HUDEP-2 (cell line): ENCODE data around the gene RAD23B.

Experiments
- DNase-seq, 76 experiments: peaks; one replicate each; lab custom pipeline; 2025; ENCODE audit not compliant: unreplicated experiment in 76 of 76; lab: John Stamatoyannopoulos, UW

The RAD23B gene

GRCh38 chr9:107266624-107267368 lies 16.3 kb upstream of the RAD23B start:
- no peak for DNase-seq

DNA sequence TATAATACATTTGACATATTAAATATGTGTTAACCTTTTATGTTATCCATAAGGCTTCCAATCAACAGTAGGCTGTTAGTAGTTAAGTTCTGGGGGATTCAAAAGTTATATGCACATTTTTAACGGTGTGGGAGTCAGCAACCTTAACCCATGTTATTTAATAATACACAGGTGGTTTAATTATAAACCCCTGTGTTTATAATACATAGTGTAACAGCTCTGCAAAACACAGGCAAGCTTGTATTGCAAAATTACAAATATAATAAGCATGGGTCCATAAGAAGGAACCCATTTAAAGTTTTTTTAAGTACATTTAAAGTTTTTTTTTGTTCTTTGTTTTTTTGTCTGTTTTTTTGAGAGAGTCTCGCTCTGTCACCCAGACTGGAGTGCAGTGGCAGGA lies 14.5 kb upstream of the RAD23B start:
- no peak for DNase-seq

GRCh38 chr9:107269254-107269653 lies 13.8 kb upstream of the RAD23B start:
- DNase-seq: no peak

GRCh38 chr9:107269681-107270080 lies 13.4 kb upstream of the RAD23B start:
- DNase-seq: no peak

DNA sequence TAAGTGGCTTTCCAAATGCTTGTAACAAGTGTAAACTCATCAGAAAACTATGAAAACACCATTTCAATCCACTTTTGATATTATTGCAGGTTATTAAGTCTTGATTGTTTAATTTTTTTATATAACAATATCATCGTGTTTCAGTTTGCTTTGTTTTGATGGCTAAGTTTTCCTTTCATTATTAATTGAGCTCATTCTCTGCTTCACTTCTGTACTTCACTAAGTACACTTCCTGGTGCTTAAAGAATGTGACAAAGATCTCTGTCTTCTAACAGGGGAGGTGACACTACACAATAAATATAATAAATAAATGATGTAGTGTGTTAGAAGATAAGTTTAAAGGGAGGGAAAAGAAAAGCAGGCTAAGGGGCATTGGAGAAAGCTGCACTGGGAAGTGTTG lies 13.0 kb upstream of the RAD23B start:
- no peak for DNase-seq

DNA sequence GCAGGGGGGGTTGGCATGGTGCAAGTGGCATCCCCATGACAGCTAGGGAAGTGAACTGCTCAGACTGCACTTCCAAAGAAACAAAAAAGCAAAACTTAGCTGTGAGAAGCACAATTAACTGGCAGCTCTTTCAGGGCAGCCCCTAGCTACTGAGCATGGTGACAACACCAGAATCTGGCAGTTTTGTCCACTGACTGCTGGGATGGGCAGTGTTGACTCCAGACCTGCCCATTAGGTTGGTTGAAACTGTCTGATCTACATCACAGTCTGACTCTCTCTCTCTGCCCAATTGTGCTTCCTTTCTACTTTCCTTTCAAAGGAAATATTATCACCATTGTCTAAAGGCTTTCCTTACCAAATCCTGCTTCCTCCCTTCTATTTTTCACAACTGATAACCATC lies 12.5 kb upstream of the RAD23B start:
- DNase-seq: no peak

GRCh38 chr9:107273634-107274033 lies 9.4 kb upstream of the RAD23B start:
- DNase-seq: no peak

- no peak for DNase-seq
Measured at GRCh38 chr9:107274096-107274495, 9.0 kb upstream of the RAD23B start.

GRCh38 chr9:107274953-107275422 lies 8.1 kb upstream of the RAD23B start:
- DNase-seq: no peak

DNA sequence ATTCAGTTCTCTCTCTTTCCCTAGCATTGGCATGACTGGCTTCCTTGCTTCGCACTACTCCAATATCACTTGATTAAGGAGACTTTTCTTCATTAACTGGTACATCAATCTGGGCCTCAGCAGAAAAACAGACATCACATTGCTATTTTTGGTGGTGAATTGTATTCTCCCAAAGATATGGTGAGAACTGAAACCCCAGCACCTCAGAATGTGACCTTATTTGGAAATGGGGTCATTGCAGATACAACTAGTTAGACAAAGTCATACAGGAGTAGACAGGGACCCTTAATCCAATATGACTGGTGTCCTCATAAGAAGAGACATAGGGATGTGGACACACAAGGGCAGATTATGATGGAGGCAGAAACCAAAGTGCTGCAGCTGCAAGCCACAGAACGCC lies 7.5 kb upstream of the RAD23B start:
- no peak for DNase-seq

DNA sequence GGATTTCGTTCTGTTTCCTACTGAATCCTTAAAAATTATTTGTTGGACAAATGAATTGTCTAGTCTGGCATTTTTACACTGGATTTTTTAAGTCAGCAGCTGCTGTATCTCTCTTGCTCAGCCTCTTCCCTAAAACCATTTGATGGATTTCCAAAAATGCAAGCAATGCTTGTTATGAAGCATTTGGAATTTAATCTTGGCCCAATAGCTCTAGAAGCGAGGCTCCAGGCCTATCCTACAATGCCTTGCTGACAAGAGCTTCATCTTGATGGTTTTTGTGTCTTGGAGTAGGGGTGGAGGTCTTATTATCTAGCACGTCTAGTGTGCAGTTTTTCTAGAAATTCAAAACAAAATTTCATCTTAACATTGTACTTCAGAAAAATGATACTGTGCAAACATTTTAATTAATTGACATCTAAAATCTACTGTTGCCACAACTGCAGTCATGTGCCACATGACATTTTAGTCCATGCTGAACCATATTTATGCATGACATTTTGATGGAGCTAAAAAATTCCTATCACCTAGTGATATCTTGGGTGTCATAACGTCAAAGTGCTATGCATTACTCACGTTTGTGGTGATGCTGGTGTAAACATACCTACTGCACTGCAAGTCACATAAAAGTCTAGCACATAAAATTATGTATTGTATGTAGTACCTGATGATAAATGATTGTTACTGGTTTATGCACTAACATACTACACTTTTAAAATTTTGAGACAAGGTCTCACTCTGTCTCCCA lies 5.9 kb upstream of the RAD23B start:
- DNase-seq: no peak

GRCh38 chr9:107277801-107278200 lies 5.3 kb upstream of the RAD23B start:
- DNase-seq: no peak

GRCh38 chr9:107279086-107279485 lies 4.0 kb upstream of the RAD23B start:
- DNase-seq: no peak

DNA sequence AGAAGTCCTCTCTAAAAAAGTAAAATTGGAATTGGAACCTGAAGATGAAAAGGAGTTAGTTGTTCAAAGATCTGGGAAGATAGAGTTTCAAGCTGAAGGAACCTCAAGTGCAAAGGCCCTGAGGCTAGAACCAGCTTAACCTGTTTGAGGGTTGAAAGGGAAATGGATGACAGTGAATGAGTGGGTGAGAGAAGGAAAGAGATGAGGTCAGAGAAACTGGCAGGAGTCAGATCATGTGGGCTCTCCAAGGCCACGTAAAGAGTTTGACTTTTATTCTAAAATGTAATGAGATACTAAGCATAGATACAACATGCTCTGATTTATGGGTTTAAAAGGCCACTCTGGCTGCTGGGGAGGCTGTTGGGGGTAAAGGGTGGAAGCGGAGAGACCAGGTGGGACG lies 2.5 kb upstream of the RAD23B start:
- DNase-seq: no peak

DNA sequence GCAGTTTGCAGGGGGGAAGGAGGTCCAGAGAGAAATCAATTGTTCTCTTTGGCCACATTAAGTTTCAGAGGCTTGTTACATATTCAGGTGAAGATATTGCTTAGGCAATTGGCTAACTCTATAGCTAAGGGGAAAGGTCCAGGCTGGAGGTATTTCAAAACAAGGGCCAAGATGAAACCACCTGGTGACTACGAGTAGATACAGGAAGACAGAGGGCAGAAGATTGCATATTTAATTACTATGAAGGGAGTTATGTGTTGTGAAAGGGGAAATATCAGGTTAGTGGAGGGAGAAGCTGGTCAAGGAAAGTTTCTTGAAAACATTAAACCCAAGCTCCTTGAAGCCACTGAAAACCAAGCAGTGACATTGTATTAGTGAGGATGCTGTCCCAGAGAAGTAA lies 1.9 kb upstream of the RAD23B start:
- no peak for DNase-seq

GRCh38 chr9:107281922-107282667 lies 984 bp upstream of the RAD23B start:
- no peak for DNase-seq

DNA sequence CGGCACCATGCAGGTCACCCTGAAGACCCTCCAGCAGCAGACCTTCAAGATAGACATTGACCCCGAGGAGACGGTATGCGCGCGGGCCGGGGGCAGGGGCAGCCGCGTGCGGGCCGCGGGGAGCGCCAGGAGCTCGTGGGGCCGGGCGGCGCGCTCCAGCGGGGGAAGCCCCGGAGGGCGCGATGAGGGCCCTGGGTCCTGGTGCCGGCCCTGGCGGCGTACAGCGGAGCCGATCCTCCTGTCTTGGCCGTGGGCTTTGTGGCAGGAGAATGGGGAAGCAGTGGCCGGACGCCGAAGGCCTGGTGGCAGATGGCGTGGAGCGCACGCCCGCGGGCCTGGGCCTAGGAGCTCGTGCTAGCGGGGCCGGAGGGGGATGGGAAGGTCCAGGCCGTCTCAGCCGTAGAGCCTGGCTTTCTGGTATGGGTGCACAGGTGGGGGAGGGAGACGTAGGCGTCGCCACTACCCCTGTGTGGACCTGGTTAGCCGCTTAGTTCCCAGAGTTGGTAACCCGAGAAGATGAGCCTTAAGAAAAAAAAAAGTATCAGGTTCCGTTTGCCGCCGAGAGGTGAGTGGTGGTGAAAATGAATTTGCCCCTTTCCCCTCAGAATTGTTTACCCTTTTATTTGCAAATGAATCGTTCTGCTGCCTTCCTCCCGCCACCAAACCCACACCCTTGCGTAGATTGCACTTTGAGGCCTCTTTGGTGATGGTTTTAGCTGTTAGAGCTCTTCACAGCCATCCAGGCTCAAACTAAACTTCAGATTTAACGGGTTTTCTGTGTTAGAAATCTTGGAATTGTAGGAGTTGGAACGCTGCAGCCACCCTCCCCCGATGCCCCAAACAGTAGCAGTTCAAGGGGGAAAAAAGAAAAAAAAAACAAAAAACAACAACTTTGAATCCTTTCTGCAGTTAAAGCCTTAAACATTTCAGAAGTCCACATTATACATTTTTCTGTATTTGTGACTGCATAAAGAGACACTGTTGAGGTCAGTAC lies 841 bp downstream of the RAD23B start:
- DNase-seq: peak in 70 of 76 experiments; percentile 4 to 76 (median 49)

DNA sequence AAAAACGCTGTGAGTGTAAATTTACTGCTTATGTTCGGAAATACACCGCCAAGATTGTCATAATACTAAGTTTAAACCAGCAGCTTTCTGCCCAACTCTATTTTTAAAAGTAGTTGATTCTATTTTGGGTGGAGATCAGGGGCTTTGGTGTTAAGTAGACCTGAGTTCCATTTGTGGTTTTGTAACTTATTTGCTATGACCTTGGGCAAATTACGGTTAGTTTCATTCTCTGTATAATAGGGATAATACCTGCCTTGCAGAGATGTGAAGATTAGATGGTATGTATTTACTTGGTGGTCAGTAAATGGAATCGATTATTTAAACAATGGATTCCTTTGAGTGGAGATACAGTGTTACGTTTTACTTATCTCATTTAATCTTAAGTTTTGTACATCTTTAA lies 1.6 kb downstream of the RAD23B start:
- no peak for DNase-seq

DNA sequence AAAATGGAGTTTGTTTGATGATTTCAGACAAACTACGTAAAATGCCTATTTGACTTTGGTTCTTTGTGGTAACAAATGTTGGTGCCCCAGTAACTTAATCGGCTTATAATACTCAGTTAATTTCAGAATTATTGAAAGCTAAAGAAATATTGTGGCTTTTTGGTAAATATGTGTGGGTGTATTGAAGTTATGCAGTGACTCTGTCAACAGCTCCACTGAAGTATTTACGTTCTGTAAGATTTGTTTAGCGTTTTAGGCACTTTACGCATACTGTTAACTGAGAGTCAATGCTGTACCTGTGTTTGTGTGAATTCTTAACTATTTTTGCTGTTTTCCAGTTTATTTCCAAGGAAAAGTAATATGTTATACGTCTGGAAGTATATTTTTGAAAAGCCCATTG lies 2.2 kb downstream of the RAD23B start:
- DNase-seq: no peak

- peak in 1 of 76 experiments; percentile 27 for DNase-seq
Measured at GRCh38 chr9:107286057-107286456, 3.0 kb downstream of the RAD23B start.
